Measurements from ENCODE around the gene NME4.

DNA sequence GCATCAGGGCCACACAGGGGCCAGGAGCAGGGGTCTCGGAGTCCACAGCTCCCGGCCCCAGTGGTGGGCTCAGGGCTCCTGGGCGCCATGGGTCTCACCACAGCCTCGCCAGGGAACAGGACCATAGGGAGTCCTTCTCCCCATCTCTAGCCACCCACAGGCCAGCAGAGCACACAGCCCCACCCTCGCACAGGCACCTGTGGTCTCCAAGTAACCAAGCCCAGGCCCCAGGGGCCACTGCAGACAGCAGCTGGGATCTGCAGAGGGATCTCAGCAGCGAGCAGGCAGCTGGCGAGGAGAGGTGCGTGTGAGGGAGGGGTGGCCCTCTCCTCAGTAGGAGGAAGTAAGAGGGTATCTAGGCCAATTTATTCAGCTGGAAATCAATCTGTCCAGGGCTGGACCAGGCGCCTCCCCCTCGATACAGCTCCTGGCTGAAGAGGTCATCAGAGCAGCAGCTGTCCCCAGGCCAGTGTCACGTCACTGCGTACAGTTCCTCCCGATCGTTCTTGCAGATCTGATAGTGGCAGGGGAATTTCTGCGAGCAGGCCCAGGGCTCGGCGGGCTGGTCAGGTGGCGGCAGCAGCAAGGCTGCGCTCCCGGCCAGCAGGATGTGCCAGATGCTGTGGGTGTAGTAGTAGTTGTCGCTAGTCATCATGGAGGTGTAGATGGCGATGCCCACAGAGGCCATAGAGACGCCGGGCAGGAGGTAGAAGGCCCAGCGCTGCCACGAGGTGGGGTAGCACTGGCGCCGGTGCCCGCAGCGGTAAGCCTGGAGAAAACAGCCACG is 25.3 kb upstream of the NME4 start:
- TF ChIP-seq, protein P1, sequence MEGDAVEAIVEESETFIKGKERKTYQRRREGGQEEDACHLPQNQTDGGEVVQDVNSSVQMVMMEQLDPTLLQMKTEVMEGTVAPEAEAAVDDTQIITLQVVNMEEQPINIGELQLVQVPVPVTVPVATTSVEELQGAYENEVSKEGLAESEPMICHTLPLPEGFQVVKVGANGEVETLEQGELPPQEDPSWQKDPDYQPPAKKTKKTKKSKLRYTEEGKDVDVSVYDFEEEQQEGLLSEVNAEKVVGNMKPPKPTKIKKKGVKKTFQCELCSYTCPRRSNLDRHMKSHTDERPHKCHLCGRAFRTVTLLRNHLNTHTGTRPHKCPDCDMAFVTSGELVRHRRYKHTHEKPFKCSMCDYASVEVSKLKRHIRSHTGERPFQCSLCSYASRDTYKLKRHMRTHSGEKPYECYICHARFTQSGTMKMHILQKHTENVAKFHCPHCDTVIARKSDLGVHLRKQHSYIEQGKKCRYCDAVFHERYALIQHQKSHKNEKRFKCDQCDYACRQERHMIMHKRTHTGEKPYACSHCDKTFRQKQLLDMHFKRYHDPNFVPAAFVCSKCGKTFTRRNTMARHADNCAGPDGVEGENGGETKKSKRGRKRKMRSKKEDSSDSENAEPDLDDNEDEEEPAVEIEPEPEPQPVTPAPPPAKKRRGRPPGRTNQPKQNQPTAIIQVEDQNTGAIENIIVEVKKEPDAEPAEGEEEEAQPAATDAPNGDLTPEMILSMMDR (IDR thresholded peaks at IDR 0.05): no peak
- no peak for TF ChIP-seq ZFX (IDR thresholded peaks at IDR 0.05; ENCODE audit: borderline replicate concordance)
